HL-60 (cell line): ENCODE data around the gene CDH23.

Source experiments
- DNase-seq, 2 experiments: peaks; one replicate each; pipeline ENCODE4 v3.0.0-alpha.2; 2010 to 2020; ENCODE audit warnings: low read depth in 1 of 2, low spot score in 1 of 2
- H3K27ac ChIP-seq: fragments of 250-450 bp; sonication (Bioruptor Pico); replicated peaks from 2 replicates; pipeline ENCODE4 v1.5.1; 2020; ENCODE audit warnings: mild to moderate bottlenecking, moderate library complexity
- H3K27me3 ChIP-seq: fragments of 250-450 bp; sonication (Bioruptor Pico); 2 replicates; pipeline ENCODE4 v1.5.1; 2021; ENCODE audit warnings: mild to moderate bottlenecking, moderate library complexity; ENCODE audit not compliant: insufficient read depth, poor library complexity, severe bottlenecking
- H3K4me3 ChIP-seq: replicated peaks from 2 replicates; pipeline ENCODE4 v1.5.1; 2011; ENCODE audit warnings: mild to moderate bottlenecking, control low read depth, low read length; ENCODE audit not compliant: insufficient read depth
- CTCF ChIP-seq: IDR thresholded peaks from one replicate; pipeline ENCODE4 v1.5.1; 2011; ENCODE audit warnings: low read length, control low read depth, inconsistent platforms; ENCODE audit not compliant: insufficient read depth
- GABPA ChIP-seq: IDR thresholded peaks from 2 replicates; pipeline ENCODE4 v1.6.1; 2012; ENCODE audit warnings: low read depth
- POLR2AphosphoS5 ChIP-seq: IDR thresholded peaks from 2 replicates; pipeline ENCODE4 v1.6.1; 2012; ENCODE audit warnings: low read depth
- REST ChIP-seq: IDR thresholded peaks from 2 replicates; pipeline ENCODE4 v1.6.1; 2012; ENCODE audit warnings: low read depth; ENCODE audit not compliant: insufficient replicate concordance
- SPI1 ChIP-seq: IDR thresholded peaks from 2 replicates; pipeline ENCODE4 v1.6.1; 2012; ENCODE audit warnings: low read depth, mild to moderate bottlenecking, borderline replicate concordance

CDH23 gene

GRCh38 chr10:71611709-71612422, 215.1 kb downstream of the CDH23 start:
- no peak for DNase-seq
- TF ChIP-seq GABPA (no peak), POLR2AphosphoS5 (no peak), REST (no peak), CTCF (no peak), SPI1 (no peak)
- Histone ChIP-seq H3K27me3 (no peaks in the 10 kb centered on the region), H3K4me3 (no peak overlapping the region), H3K27ac (no peak overlapping the region)

- DNase-seq, result no peak
- no peaks in the 10 kb centered on the region for H3K27me3 ChIP-seq
- no peak overlapping the region for H3K27ac ChIP-seq
- no peak overlapping the region for H3K4me3 ChIP-seq
- TF ChIP-seq GABPA (no peak), SPI1 (no peak), POLR2AphosphoS5 (no peak), REST (no peak), CTCF (no peak)
Observed at GRCh38 chr10:71613261-71613777, 216.6 kb downstream of the CDH23 start.

- DNase-seq, result no peak
- Histone ChIP-seq H3K27me3 (no peaks in the 10 kb centered on the region), H3K4me3 (no peak overlapping the region), H3K27ac (no peak overlapping the region)
- TF ChIP-seq GABPA, result no peak
- TF ChIP-seq SPI1, result no peak
- no peak for TF ChIP-seq CTCF
- TF ChIP-seq POLR2AphosphoS5, result no peak
- TF ChIP-seq REST, result no peak
Observed at GRCh38 chr10:71613877-71614276, 217.2 kb downstream of the CDH23 start.
